Fibroblast of villous mesenchyme (primary cell): Measurements from ENCODE around the gene CYB561D2. TPM values are rescaled to one million over a fixed set of nuclear protein-coding genes. Genes with fewer than 3 reads are reported as not detected.

Experiments used
- DNase-seq: peaks from one replicate; pipeline ENCODE4 v3.0.0-alpha.2; 2010; ENCODE audit warnings: low read depth
- H3K4me3 ChIP-seq: 2 replicates; pipeline ENCODE4 v1.5.1; 2011; ENCODE audit warnings: low read depth, mild to moderate bottlenecking, low read length
- total RNA-seq: library from RNA; depleted of rRNA; stranded (reverse); fragments of >200 nt; gene quantifications from 2 replicates; pipeline ENCODE4 v1.2.3, GENCODE V29; 2012
- TF ChIP-seq, protein P1 (sequence below): IDR thresholded peaks from 2 replicates; pipeline ENCODE4 v1.5.1; 2012; ENCODE audit warnings: low read depth, mild to moderate bottlenecking, low read length; ENCODE audit not compliant: insufficient read depth

The CYB561D2 gene
- total RNA-seq, 1 donor, result 23.7 TPM

DNA sequence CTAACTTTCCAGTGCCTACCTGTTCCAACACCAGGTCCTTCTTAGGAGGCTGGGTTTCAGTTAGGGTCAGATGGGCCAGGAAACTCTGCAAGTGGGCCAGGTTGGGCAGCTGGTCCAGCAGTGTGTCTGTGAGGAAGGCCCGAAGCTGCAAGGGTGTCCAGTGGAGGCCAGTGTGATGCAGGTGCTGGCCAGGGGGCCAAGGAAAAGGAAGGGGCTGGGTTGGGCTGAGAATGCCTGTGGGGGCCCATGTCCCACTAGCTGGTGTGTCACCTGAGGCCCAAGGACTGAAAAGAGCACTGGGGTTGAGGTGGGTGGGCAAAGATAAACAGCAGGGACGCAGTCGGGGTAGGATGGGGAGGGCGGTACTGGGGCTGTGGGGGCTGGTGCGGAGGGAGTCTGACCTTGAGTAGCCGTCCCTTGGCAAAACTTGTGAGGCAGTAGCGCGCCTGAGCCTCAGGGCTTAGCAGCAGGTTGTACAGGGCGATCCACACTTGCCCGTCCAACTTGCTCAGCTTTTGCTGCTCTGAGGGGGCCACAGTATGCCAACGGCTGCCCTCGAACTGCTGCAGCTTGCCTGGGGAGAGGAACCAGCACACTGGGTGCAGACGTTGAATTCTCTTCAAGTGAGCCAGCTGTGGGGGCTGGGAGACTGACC is 8.5 kb upstream of the CYB561D2 start:
- H3K4me3 ChIP-seq, result no peak overlapping the region
- TF ChIP-seq, protein P1, sequence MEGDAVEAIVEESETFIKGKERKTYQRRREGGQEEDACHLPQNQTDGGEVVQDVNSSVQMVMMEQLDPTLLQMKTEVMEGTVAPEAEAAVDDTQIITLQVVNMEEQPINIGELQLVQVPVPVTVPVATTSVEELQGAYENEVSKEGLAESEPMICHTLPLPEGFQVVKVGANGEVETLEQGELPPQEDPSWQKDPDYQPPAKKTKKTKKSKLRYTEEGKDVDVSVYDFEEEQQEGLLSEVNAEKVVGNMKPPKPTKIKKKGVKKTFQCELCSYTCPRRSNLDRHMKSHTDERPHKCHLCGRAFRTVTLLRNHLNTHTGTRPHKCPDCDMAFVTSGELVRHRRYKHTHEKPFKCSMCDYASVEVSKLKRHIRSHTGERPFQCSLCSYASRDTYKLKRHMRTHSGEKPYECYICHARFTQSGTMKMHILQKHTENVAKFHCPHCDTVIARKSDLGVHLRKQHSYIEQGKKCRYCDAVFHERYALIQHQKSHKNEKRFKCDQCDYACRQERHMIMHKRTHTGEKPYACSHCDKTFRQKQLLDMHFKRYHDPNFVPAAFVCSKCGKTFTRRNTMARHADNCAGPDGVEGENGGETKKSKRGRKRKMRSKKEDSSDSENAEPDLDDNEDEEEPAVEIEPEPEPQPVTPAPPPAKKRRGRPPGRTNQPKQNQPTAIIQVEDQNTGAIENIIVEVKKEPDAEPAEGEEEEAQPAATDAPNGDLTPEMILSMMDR, result no peak
- DNase-seq, result no peak

DNA sequence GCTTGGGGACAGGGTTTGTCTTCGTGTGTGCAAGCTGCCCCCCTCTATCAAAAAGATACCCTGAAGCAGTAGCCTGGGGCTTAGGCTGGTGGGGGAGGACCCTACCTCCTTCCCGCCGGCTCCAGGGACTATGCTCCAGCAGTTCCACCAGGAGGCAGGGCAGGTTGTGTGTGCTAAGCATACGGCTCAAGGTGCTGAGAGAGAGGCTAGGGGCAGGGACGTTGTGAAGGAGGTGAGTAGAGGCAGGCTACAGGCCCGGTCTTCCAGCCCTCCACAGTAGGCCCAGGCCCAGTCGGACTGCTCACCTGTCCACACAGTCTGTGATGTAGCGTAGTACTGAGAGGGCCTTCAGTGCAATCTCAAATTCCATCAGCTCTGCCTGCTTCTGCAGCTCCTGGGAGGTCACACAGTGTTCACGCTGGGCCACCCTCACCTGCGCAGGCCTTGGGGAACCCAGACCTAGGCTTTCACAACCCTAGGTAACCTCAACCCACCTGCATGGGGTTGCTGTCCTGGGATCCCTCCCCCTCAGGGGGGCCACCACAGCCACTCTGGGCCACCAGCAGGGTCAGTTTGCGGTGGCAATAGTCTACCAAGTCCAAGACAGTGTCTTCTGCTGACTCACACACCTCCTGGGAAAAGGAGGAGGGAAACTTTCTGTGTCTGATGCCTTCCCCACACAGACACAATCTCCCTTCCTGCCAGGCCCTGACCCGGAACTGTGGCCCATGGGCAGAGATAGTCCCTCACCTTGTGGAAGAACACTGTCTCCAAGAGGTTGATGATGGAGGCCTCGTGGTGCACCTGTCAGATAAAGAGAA is 7.6 kb upstream of the CYB561D2 start:
- no peak for DNase-seq
- no peak overlapping the region for H3K4me3 ChIP-seq
- TF ChIP-seq, protein P1, result no peak

- H3K4me3 ChIP-seq, result peak overlapping the region; percentile 59
- TF ChIP-seq, protein P1, result no peak
- DNase-seq, result no peak
These were observed 5.7 kb upstream of the CYB561D2 start for GRCh38 chr3:50345008-50345407.

- peak; percentile 51 for DNase-seq
- TF ChIP-seq, protein P1, result no peak
- peak within 1 kb of the TSS; percentile 59 for H3K4me3 ChIP-seq
These were observed 5.0 kb upstream of the CYB561D2 start, which contains the start of gene ZMYND10 for GRCh38 chr3:50345586-50346234. ZMYND10 (minus strand) TSS chr3:50345732; CDS start chr3:50345579, 153 bp downstream.

GRCh38 chr3:50347187-50347813 is 3.4 kb upstream of the CYB561D2 start:
- DNase-seq, result peak; percentile 72

GRCh38 chr3:50350213-50350526 is 492 bp upstream of the CYB561D2 start:
- TF ChIP-seq, protein P1, result no peak
- H3K4me3 ChIP-seq, result peak overlapping the region; percentile 97
- no peak for DNase-seq

More at GRCh38 chr3:50347187-50347813, 3.4 kb upstream of the CYB561D2 start:
- H3K4me3 ChIP-seq, result no peak overlapping the region
- TF ChIP-seq, protein P1, result peak; percentile 61
